HG03064 (cell line): ENCODE results near the gene TECPR2.
"Not testable (repeated sequence)": the region's sequence is repeated elsewhere in the genome, so short reads cannot be mapped to it uniquely, and the experiment has no call there.

Experiments used
- ATAC-seq: cut with Tn5 transposase; IDR thresholded peaks from one replicate; pipeline ENCODE4 v1.9.1; 2021; ENCODE audit warnings: low read depth; ENCODE audit not compliant: unreplicated experiment

TECPR2 gene

DNA sequence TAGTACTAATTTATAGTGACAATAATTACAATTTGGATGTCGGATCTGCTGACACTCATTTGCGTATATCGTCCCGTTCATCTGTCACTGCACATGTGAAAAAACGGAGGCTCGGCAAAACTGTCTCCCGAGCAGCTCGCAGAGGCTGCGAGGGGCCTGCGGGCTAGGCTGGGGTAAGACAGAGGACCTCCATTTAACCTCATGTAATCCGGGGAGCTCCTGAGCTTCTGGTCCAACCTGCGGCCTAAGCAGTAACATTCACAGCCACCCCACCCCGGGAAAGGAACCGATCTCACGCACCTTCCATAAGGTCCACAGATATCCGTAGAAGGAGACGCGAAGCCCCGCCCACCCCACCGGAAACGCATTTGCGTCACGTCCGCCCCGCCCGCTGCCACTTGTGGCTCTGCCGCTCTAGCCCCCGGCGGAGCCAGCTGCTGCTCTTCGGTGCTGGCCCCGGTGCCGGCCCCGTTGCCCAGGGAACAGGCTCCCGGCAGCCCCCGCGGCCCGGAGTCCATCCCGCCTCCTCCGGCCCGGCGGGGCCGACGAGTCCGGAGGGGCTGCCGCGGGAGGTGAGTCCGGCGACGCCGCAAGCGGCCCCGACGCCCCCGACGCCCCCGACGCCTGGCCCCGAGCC, at the start of gene TECPR2, which contains the start of gene CINP:
Gene TECPR2, plus strand, starts transcription at position 397 of the 637 bp plus-strand sequence. CDS start 13,781 bp downstream, outside the sequence.
Gene CINP, minus strand, starts transcription at position 346 of the 637 bp plus-strand sequence. Its CDS starts 39 bp downstream, at position 307.
- peak; percentile 85 for ATAC-seq

- ATAC-seq: peak; percentile 60
These were observed 48.3 kb upstream of the TECPR2 start for GRCh38 chr14:102314242-102315011.

- no peak for ATAC-seq
These were observed 47.6 kb upstream of the TECPR2 start for GRCh38 chr14:102315121-102315520.

DNA sequence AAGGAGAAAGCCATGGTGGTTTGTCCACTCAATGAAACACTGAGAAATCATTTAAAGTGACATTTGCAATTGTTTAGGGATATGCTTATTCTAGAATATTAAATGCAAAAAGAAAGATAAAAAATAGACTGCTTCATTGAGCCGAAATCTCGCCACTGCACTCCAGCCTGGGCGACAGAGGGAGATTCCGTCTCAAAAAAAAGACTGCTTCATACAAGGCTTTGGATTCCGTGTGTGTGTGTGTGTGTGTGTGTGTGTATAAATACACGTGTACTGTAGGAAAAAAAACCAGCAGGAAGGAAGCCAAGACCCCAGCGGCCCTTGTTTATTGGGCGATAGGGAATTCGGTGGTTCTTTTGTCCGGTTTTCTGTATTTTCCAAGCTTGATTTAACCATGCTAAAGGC, 46.4 kb upstream of the TECPR2 start:
- ATAC-seq: no peak

DNA sequence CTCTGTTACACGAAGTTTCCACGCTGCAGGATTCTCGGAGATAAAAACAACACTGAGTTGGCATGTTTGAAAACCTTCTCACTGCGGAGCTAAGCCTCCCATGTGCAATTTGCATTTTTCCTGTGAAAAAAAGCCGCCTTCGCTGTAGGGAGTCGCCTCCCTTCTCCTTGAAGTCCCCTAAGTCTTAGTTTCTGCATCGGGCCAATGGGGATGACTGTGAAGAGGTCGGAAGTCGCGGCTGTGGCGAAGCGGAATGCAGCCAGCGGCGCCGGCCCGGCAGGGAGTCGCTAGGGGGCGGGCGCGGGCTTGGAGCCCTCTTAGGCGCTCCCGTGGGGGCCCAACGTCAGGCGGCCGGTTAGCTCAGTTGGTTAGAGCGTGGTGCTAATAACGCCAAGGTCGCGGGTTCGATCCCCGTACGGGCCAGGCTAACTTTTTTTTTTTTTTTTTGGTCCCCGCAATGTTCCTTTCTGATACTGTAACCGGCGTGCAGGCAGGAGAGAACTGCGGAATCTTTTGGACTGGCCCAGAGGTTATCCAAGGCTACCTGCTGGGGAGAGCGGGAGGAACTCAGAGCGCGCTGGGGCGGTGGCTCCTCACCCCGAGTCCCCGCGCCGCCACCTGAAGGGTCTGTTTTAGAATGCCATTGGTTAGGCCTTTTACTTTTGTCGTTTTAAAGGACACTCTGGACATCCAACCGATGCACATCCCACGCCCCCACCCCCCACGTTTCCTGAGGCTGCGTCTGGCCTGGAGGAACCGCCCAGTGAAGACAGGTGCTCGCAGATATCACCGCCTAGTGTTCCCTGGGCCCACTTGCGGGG, 45.8 kb upstream of the TECPR2 start:
- ATAC-seq: peak; percentile 40

DNA sequence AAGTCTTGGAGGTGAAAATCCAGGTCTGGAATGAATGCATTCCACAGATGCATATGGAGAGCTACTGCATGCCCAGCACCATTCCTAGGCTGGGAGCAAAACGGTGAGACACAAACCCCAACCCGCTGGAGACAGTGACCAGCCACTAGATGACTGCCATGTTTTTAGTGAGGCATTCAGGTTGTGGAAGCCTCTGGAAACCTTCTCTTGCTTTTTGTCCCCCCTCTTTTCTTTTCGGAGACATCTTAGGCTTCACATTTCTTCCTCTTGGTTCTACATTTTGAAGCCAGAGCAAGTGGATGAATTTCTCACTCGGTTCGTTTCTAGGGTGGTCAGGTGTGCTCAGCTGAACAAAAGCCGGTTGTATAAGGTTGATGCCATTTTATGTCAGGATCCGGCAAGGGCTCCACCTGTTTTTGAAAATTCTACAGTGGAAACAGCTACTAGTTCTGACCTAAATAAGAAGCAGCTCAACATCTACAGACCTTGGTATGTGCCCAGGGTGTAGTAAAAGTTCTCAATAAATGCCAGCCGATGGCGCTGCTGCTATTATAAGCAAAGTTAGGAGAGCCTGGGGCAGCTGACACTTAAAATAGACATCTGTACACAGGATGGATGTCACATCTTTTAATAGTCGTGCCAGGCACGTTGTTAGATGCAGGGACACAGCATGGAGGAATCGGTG, 45.0 kb upstream of the TECPR2 start:
- ATAC-seq: no peak

GRCh38 chr14:102318781-102319276, 43.9 kb upstream of the TECPR2 start:
- ATAC-seq: no peak

- ATAC-seq: no peak
These were observed 43.2 kb upstream of the TECPR2 start, which contains the start of gene ZNF839 for GRCh38 chr14:102319351-102320032. Gene ZNF839, plus strand, starts transcription at chr14:102319746. Its CDS starts 20 bp downstream, at chr14:102319766.

- ATAC-seq: no peak
These were observed 42.6 kb upstream of the TECPR2 start for GRCh38 chr14:102320033-102320660.

- no peak for ATAC-seq
These were observed 41.9 kb upstream of the TECPR2 start for GRCh38 chr14:102320671-102321455.

DNA sequence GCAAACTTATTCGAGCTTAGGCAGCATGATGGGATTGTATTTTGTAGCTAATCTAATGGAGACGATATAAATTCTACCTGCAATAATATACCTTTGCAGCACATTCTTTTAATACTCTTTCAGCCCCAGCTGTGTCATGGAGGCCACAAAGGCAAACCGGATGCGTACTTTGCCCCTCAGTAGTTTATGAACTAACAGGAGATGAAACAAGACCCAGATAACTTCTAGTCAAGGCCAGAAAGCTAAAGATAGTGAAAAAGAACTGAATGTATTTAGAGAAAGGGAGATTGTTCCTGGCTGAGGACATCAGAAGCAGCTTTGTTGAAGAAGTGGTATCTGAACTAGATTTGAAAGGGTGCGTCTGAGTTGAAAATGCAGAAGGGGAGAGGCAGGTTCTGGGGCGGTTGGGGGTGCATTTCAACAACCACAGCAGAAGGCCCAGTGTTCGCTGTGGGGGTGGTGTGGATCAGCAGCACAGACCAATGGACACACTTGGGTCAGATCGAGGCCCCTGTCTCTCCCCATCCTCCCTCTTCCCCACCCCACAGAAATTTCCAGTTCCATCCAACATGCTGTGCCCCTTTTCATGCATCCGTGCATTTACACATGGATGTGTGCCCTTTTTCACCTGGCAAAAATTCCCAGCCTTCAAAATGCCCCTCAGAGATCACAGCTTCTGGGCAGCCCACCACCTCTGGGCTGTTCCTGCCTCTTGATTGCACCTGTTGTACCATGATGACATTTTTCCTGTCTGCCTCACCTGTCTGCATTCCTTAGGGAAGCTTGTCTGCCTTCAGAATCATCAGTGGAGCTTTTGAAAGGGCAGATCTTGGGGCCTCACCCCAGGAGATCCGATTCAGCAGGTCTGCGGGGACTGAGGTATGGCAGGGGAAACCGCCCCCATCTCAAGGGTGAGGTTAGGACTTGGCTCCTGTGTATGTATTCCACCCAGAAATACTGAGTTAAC, 41.0 kb upstream of the TECPR2 start:
- ATAC-seq: no peak

DNA sequence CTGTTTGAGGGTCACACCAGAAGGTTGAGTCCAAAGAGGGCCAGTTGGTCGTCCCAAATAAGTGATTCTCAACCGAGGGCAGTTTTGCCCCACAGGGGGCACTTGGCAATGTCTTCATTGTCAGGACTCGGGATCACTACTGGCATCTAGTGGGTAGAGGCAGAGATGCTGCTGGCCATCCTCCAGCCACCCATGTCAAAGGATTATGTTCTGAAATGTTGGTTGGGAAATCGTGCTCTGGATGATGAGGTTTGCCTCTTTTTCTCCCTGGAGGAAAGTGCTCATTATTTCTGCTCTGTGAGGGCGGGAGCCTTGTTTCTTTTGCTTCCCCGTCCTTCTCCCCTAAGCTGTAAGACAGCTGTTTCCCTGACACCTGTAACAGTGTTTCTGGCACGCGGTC, 39.6 kb upstream of the TECPR2 start:
- ATAC-seq: no peak

DNA sequence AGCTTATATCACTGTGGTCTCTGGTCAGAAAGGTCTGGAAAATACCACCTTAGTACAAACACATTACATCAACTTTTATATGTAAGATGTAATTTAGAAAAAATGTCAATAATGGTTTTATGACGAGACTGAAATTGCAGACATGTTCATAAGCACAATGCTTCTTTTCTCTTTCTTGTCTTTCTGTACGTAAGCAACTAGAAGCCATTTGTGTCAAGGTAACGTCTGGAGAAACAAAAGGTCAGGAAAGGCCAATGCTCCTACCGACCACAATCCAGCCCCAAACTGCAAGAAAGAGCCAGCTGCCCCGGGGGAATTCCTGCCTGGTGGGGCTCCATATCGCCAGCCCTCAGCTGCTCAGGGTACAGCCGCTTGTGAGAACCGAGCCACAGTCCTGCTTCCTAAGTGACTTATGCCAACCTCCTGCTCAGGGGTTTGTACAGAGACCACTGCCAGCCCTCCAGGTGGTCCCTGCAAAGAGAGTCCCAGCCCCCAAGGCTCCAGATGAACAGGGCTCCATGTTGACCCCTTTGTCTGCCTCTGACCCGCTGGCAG, 36.9 kb upstream of the TECPR2 start:
- ATAC-seq: no peak

DNA sequence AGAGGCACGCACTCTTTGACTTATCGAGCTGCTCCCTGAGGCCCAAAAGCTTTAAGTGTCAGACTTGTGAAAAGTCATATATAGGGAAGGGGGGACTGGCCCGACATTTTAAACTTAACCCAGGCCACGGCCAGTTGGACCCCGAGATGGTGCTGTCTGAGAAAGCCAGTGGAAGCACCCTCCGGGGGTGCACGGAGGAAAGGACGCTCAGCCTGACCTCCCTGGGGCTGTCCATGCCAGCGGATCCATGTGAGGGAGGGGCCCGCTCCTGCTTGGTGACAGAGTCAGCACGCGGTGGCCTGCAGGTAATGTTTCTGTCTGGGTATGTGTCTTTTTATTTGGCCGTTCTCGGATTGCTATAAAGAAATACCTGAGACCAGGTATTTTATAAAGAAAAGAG, 36.2 kb upstream of the TECPR2 start:
- ATAC-seq: no peak

- ATAC-seq: not testable (repeated sequence)
These were observed 33.4 kb upstream of the TECPR2 start for GRCh38 chr14:102329381-102329780.

DNA sequence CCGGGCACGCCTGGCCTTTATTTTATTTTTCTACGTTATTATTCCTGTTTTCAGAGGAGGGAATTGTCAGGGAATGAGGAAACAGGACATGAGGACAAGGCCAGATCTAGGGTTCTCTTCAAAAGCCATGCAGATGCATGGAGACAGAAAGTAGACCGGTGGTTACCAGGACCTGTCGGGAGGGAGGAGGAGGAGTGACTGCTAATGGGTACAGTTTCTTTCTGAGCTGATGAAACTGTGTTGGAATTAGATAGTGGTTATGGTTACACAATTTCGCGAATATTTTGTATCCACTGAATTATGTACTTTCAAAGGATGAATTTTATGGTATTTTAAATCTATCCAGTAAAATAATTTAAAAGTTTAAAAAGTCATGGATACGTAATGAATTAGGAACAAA, 31.9 kb upstream of the TECPR2 start:
- ATAC-seq: no peak

GRCh38 chr14:102333390-102333789, 29.4 kb upstream of the TECPR2 start:
- ATAC-seq: no peak
